CD14-positive monocyte (primary cell): ENCODE data around the gene SNX22. TPM values are rescaled to one million over a fixed set of nuclear protein-coding genes. Genes with fewer than 3 reads are reported as not detected.

ENCODE experiments used
- DNase-seq, 3 donors: peaks; one replicate each; pipeline ENCODE4 v3.0.0-alpha.2; 2011 to 2022
- H2AFZ ChIP-seq: 2 replicates; pipeline ENCODE4 v1.6.0; 2012; ENCODE audit warnings: mild to moderate bottlenecking, low read depth, low read length, inconsistent platforms; ENCODE audit not compliant: insufficient read depth, poor library complexity, severe bottlenecking
- H3K27ac ChIP-seq, 2 donors: 1 replicate in 1 of 2; 2 replicates in 1 of 2; pipeline ENCODE4 v1.5.1; 2012 to 2013; ENCODE audit warnings: low read length in 2 of 2, control low read depth in 1 of 2, inconsistent platforms in 1 of 2, low read depth in 1 of 2, mild to moderate bottlenecking in 1 of 2
- H3K27me3 ChIP-seq, 2 donors: one replicate each; pipeline versions ENCODE4 v1.6.0 to v1.6.1; 2011 to 2013; ENCODE audit warnings: low read length in 2 of 2; ENCODE audit not compliant: control insufficient read depth in 2 of 2, insufficient read depth in 2 of 2
- H3K36me3 ChIP-seq, 2 donors: replicated peaks in 1 of 2; 1 replicate in 1 of 2; 2 replicates in 1 of 2; pipeline versions ENCODE4 v1.5.1 to v1.6.1; 2012 to 2013; ENCODE audit warnings: low read length in 2 of 2, control low read depth in 1 of 2, inconsistent platforms in 1 of 2, mild to moderate bottlenecking in 1 of 2; ENCODE audit not compliant: insufficient read depth in 2 of 2, control insufficient read depth in 1 of 2
- H3K4me1 ChIP-seq, 2 donors: 1 replicate in 1 of 2; 2 replicates in 1 of 2; pipeline versions ENCODE4 v1.5.1 to v1.6.1; 2012 to 2013; ENCODE audit warnings: low read length in 2 of 2, control low read depth in 1 of 2, inconsistent platforms in 1 of 2, mild to moderate bottlenecking in 1 of 2, moderate library complexity in 1 of 2; ENCODE audit not compliant: insufficient read depth in 2 of 2, control insufficient read depth in 1 of 2
- H3K4me2 ChIP-seq: replicated peaks from 2 replicates; pipeline ENCODE3; 2012; ENCODE audit warnings: low read length, moderate library complexity, mild to moderate bottlenecking; ENCODE audit not compliant: poor library complexity, severe bottlenecking; ENCODE audit errors: extremely low read depth
- H3K4me3 ChIP-seq, 3 experiments: fragments of 200-600 bp in 1 of 3; sonication (generic) in 1 of 3; replicated peaks in 1 of 3; 1 replicate in 2 of 3; 2 replicates in 1 of 3; pipeline ENCODE4 v1.5.1; 2011 to 2013; ENCODE audit warnings: low read length in 3 of 3, mild to moderate bottlenecking in 3 of 3, control low read depth in 2 of 3, low read depth in 2 of 3, inconsistent platforms in 1 of 3, moderate library complexity in 1 of 3
- H3K79me2 ChIP-seq: 2 replicates; pipeline ENCODE4 v1.6.0; 2012; ENCODE audit warnings: mild to moderate bottlenecking, control low read depth, inconsistent platforms, low read length, moderate library complexity; ENCODE audit not compliant: insufficient read depth
- H3K9ac ChIP-seq: 2 replicates; pipeline ENCODE4 v1.6.0; 2017; ENCODE audit warnings: low read length, mild to moderate bottlenecking; ENCODE audit not compliant: insufficient read depth, poor library complexity, severe bottlenecking
- H3K9me3 ChIP-seq, 2 donors: replicated peaks in 1 of 2; 1 replicate in 1 of 2; 2 replicates in 1 of 2; pipeline versions ENCODE4 v1.5.1 to v1.6.1; 2012 to 2013; ENCODE audit warnings: low read length in 2 of 2, control low read depth in 1 of 2; ENCODE audit not compliant: control insufficient read depth in 1 of 2, insufficient read depth in 1 of 2
- H4K20me1 ChIP-seq: 2 replicates; pipeline ENCODE4 v1.6.0; 2012; ENCODE audit warnings: mild to moderate bottlenecking, low read length, control low read depth, moderate library complexity; ENCODE audit not compliant: insufficient read depth
- H3K27ac Mint-ChIP-seq, 7 donors: one replicate each; pipeline ENCODE4 v1.8.0; 2020; ENCODE audit warnings: mild to moderate bottlenecking in 7 of 7, mixed read lengths in 7 of 7, moderate library complexity in 6 of 7, inconsistent platforms in 2 of 7
- H3K27me3 Mint-ChIP-seq, 3 donors: one replicate each; pipeline ENCODE4 v1.8.0; 2021 to 2022; ENCODE audit warnings: low read depth in 3 of 3, mild to moderate bottlenecking in 3 of 3, mixed read lengths in 3 of 3, moderate library complexity in 3 of 3, inconsistent platforms in 1 of 3
- H3K36me3 Mint-ChIP-seq, 2 donors: one replicate each; pipeline ENCODE4 v1.8.0; 2020; ENCODE audit warnings: mixed read lengths in 2 of 2, inconsistent platforms in 1 of 2, mild to moderate bottlenecking in 1 of 2
- H3K4me1 Mint-ChIP-seq: one replicate; pipeline ENCODE4 v1.8.0; 2020; ENCODE audit warnings: mild to moderate bottlenecking, mixed read lengths
- H3K4me3 Mint-ChIP-seq, 2 donors: one replicate each; pipeline ENCODE4 v1.8.0; 2020; ENCODE audit warnings: mild to moderate bottlenecking in 2 of 2, mixed read lengths in 2 of 2, moderate library complexity in 1 of 2
- H3K9me3 Mint-ChIP-seq, 7 donors: one replicate each; pipeline ENCODE4 v1.8.0; 2020 to 2022; ENCODE audit warnings: mixed read lengths in 7 of 7, mild to moderate bottlenecking in 6 of 7, moderate library complexity in 6 of 7, inconsistent platforms in 2 of 7
- CTCF ChIP-seq: fragments of 200-600 bp; IDR thresholded peaks from one replicate; pipeline ENCODE4 v1.8.0; 2022; ENCODE audit warnings: antibody characterized with exemption, mild to moderate bottlenecking
- WGBS: methylation state at CpG from one replicate; pipeline ENCODE4 v1.1.5; 2013; ENCODE audit warnings: missing lambda C conversion rate; ENCODE audit not compliant: insufficient coverage; 5-methylcytosine and 5-hydroxymethylcytosine counted together
- intact Hi-C, 2 donors: fragments of 100-400 bp; cut with micrococcal nuclease; formaldehyde crosslinking; loops; one replicate each; pipeline versions ENCODE4 v1.15.0 to v1.15.1; 2023
- polyA plus RNA-seq, 3 donors: library from polyadenylated mRNA; depleted of rRNA in 1 of 3; unstranded in 2 of 3; stranded (reverse) in 1 of 3; fragments of 300-500 nt in 2 of 3; fragments of >200 nt in 1 of 3; fragmentation: Illumina TruSeq in 2 of 3; gene quantifications; 1 replicate in 2 of 3; 2 replicates in 1 of 3; pipeline ENCODE4 v1.2.3, GENCODE V29; 2012 to 2021

Gene SNX22
- polyA plus RNA-seq, 3 donors: 0.19 to 1.2 (median 0.80) TPM

GRCh38 chr15:64148168-64148567, 3.4 kb upstream of the SNX22 start:
- H3K4me2 ChIP-seq: no peak overlapping the region
- Mint-ChIP-seq H3K27ac (no peak overlapping the region), H3K36me3 (peaks cover 22 to 36% of the 10 kb centered on the region in 2 donors), H3K4me1 (peaks cover 32% of the 10 kb centered on the region), H3K9me3 (peaks cover 0 to 7% (median 2%) of the 10 kb centered on the region in 7 donors), H3K4me3 (no peak overlapping the region), H3K27me3 (peaks cover 21 to 30% (median 26%) of the 10 kb centered on the region in 3 donors)
- no peak for TF ChIP-seq CTCF
- DNase-seq: no peak
- H3K9me3 ChIP-seq: no peaks in the 10 kb centered on the region
- 93% methylated on average over 3 of the region's 7 CpGs for whole genome bisulfite sequencing
- no peaks in the 10 kb centered on the region for H3K79me2 ChIP-seq
- H3K4me3 ChIP-seq: no peak overlapping the region
- H3K4me1 ChIP-seq: peaks cover 36 to 43% of the 10 kb centered on the region in 2 donors
- H4K20me1 ChIP-seq: peaks cover 29% of the 10 kb centered on the region
- no peak overlapping the region for H2AFZ ChIP-seq
- H3K27ac ChIP-seq: no peak overlapping the region
- peaks cover 22 to 30% of the 10 kb centered on the region in 2 donors for H3K36me3 ChIP-seq
- intact Hi-C loops: no loop called here
- H3K9ac ChIP-seq: no peak overlapping the region
- peaks cover 17 to 22% of the 10 kb centered on the region in 2 donors for H3K27me3 ChIP-seq

- H3K27me3 ChIP-seq: peaks cover 17 to 25% of the 10 kb centered on the region in 2 donors
- Mint-ChIP-seq H3K4me1 (peaks cover 36% of the 10 kb centered on the region), H3K9me3 (peaks cover 0 to 7% (median 2%) of the 10 kb centered on the region in 7 donors), H3K27me3 (peaks cover 24 to 34% (median 30%) of the 10 kb centered on the region in 3 donors), H3K27ac (no peak overlapping the region), H3K4me3 (no peak overlapping the region), H3K36me3 (peaks cover 18 to 31% of the 10 kb centered on the region in 2 donors)
- TF ChIP-seq CTCF: no peak
- H4K20me1 ChIP-seq: peaks cover 33% of the 10 kb centered on the region
- H3K4me2 ChIP-seq: no peak overlapping the region
- H2AFZ ChIP-seq: no peak overlapping the region
- H3K9ac ChIP-seq: no peak overlapping the region
- no peaks in the 10 kb centered on the region for H3K79me2 ChIP-seq
- intact Hi-C loops: no loop called here
- H3K27ac ChIP-seq: no peak overlapping the region
- peaks cover 18 to 26% of the 10 kb centered on the region in 2 donors for H3K36me3 ChIP-seq
- peaks cover 40 to 47% of the 10 kb centered on the region in 2 donors for H3K4me1 ChIP-seq
- WGBS: 90% methylated on average over 2 of the region's 3 CpGs
- no peak overlapping the region for H3K4me3 ChIP-seq
- H3K9me3 ChIP-seq: no peaks in the 10 kb centered on the region
- DNase-seq: no peak
Measured at GRCh38 chr15:64148581-64148980, 3.0 kb upstream of the SNX22 start.
